HepG2 (cell line): ENCODE measurements around the gene NKIRAS1. TPM values are rescaled to one million over a fixed set of nuclear protein-coding genes. Genes with fewer than 3 reads are reported as not detected.

Source experiments
- EEA1 ChIP-seq: sonication (generic); formaldehyde crosslinking; IDR thresholded peaks from 2 replicates; pipeline ENCODE4 v1.5.1; 2020; ENCODE audit warnings: mild to moderate bottlenecking, missing genetic modification reagents, borderline replicate concordance
- FUBP1 ChIP-seq: sonication (generic); formaldehyde crosslinking; IDR thresholded peaks from 2 replicates; pipeline ENCODE4 v1.5.1; 2020; ENCODE audit warnings: missing genetic modification reagents, mild to moderate bottlenecking, borderline replicate concordance
- ISL2 ChIP-seq: sonication (generic); formaldehyde crosslinking; IDR thresholded peaks from 2 replicates; pipeline ENCODE4 v1.5.0; 2020; ENCODE audit warnings: missing genetic modification reagents
- KIAA2018 ChIP-seq: sonication (generic); formaldehyde crosslinking; IDR thresholded peaks from 2 replicates; pipeline ENCODE4 v1.5.0; 2020; ENCODE audit warnings: mild to moderate bottlenecking, missing genetic modification reagents, borderline replicate concordance
- MXI1 ChIP-seq: IDR thresholded peaks from 3 replicates; pipeline ENCODE4 v1.6.1; 2012; ENCODE audit warnings: low read depth, low read length, inconsistent platforms, borderline replicate concordance
- TSC22D2 ChIP-seq: sonication (generic); formaldehyde crosslinking; IDR thresholded peaks from 2 replicates; pipeline ENCODE4 v1.5.1; 2020; ENCODE audit warnings: missing genetic modification reagents, mild to moderate bottlenecking, borderline replicate concordance
- ZBTB1 ChIP-seq: sonication (generic); formaldehyde crosslinking; IDR thresholded peaks from 2 replicates; pipeline ENCODE4 v1.4.0; 2020; ENCODE audit warnings: missing genetic modification reagents, borderline replicate concordance
- ZNF232 ChIP-seq: sonication (generic); formaldehyde crosslinking; IDR thresholded peaks from 2 replicates; pipeline ENCODE4 v1.4.0; 2020; ENCODE audit warnings: missing genetic modification reagents, borderline replicate concordance
- ZNF337 ChIP-seq: sonication (generic); formaldehyde crosslinking; IDR thresholded peaks from 2 replicates; pipeline ENCODE4 v1.5.1; 2020; ENCODE audit warnings: missing genetic modification reagents, low read depth, mild to moderate bottlenecking, borderline replicate concordance
- ZNF33B ChIP-seq: sonication (generic); formaldehyde crosslinking; IDR thresholded peaks from 2 replicates; pipeline ENCODE4 v1.5.1; 2020; ENCODE audit warnings: mild to moderate bottlenecking, missing genetic modification reagents
- ZNF446 ChIP-seq: sonication (generic); formaldehyde crosslinking; IDR thresholded peaks from 2 replicates; pipeline ENCODE4 v1.5.0; 2020; ENCODE audit warnings: mild to moderate bottlenecking, missing genetic modification reagents
- ZNF569 ChIP-seq: sonication (generic); formaldehyde crosslinking; IDR thresholded peaks from 2 replicates; pipeline ENCODE4 v1.5.0; 2020; ENCODE audit warnings: mild to moderate bottlenecking, missing genetic modification reagents, moderate library complexity, borderline replicate concordance
- ZNF580 ChIP-seq: IDR thresholded peaks from 2 replicates; pipeline ENCODE4 v1.6.1; 2016; ENCODE audit warnings: low read depth, borderline replicate concordance
- polyA plus RNA-seq, 8 experiments: library from polyadenylated mRNA; depleted of rRNA in 3 of 8; stranded (reverse) in 7 of 8; unstranded in 1 of 8; fragments of >200 nt; fragmentation: Illumina TruSeq in 4 of 8; extraction: Trizol in 4 of 8; gene quantifications; 2 replicates each; pipeline versions ENCODE4 v1.2.1 to v1.2.3, GENCODE V29; 2011 to 2016; ENCODE audit warnings: low read depth in 4 of 8, missing spikeins in 1 of 8, mixed read lengths in 1 of 8; ENCODE audit not compliant: insufficient read depth in 1 of 8
- total RNA-seq, 5 experiments: library from RNA; depleted of rRNA; stranded (reverse); fragments of >200 nt; fragmentation: Illumina TruSeq; extraction: Trizol; gene quantifications; 2 replicates each; pipeline ENCODE4 v1.2.3, GENCODE V29; 2016; ENCODE audit warnings: low read depth in 1 of 5

NKIRAS1 gene
- total and polyA plus RNA-seq, 2 of the 13 experiments (the other 11 are each of a cell fraction or from before 2014, with no cell fraction given) = 4.3 to 8.0 TPM

GRCh38 chr3:23916886-23917678 lies at the start of gene NKIRAS1, which contains the start of gene RPL15 (continued):
- TF ChIP-seq ISL2 (CRISPR knock-in tag) (no peak; the same call in none of the 2 replicates), FUBP1 (CRISPR knock-in tag) (no peak), ZNF232 (CRISPR knock-in tag) (peak; percentile 71; the same call in 1 of the 2 replicates), KIAA2018 (CRISPR knock-in tag) (no peak), ZBTB1 (CRISPR knock-in tag) (no peak), ZNF569 (CRISPR knock-in tag) (no peak), ZNF337 (no peak; the same call in 1 of the 2 replicates), ZNF33B (0 out of 2 replicates have a peak, but pooled peaks have one; percentile 49), ZNF580 (peak; percentile 64; the same call in 1 of the 2 replicates), MXI1 (peak; percentile 74), EEA1 (CRISPR knock-in tag) (no peak), ZNF446 (no peak), TSC22D2 (CRISPR knock-in tag) (peak; percentile 37; the same call in 1 of the 2 replicates)
